ENCODE data around the gene PCDHGA8. TPM values are rescaled to one million over a fixed set of nuclear protein-coding genes. Genes with fewer than 3 reads are reported as not detected.

The PCDHGA8 gene
- total RNA-seq, 1 donor from 2014 or later: 1.0 TPM

GRCh38 chr5:141362719-141363118 lies 29.7 kb upstream of the PCDHGA8 start:
- TF ChIP-seq CTCF (conservative IDR thresholded peaks at IDR 0.05; ENCODE audit: low read depth, low read length): no peak
- DNase-seq (ENCODE audit: low read depth): no peak
- H3K4me3 ChIP-seq (ENCODE audit: low read depth, low read length): no peak overlapping the region

- DNase-seq (ENCODE audit: low read depth): no peak
- peak; percentile 17 for TF ChIP-seq CTCF (conservative IDR thresholded peaks at IDR 0.05; ENCODE audit: low read depth, low read length)
- peak within 1 kb of the TSS; percentile 4 for H3K4me3 ChIP-seq (ENCODE audit: low read depth, low read length)
Observed at GRCh38 chr5:141363952-141364660, 28.3 kb upstream of the PCDHGA8 start, which contains the start of gene PCDHGA5. Gene PCDHGA5, plus strand, starts transcription at chr5:141364162. Its CDS starts 169 bp downstream, at chr5:141364331.

- no peak for TF ChIP-seq CTCF (conservative IDR thresholded peaks at IDR 0.05; ENCODE audit: low read depth, low read length)
- H3K4me3 ChIP-seq (ENCODE audit: low read depth, low read length): no peak overlapping the region
- DNase-seq (ENCODE audit: low read depth): no peak
Observed at GRCh38 chr5:141366016-141366896, 26.2 kb upstream of the PCDHGA8 start.

- H3K4me3 ChIP-seq (ENCODE audit: low read depth, low read length): peak within 1 kb of the TSS; percentile 38
- peak; percentile 47 for TF ChIP-seq CTCF (conservative IDR thresholded peaks at IDR 0.05; ENCODE audit: low read depth, low read length)
- DNase-seq (ENCODE audit: low read depth): no peak
Observed at GRCh38 chr5:141369994-141370848, 22.2 kb upstream of the PCDHGA8 start, which contains the start of gene PCDHGB3. Gene PCDHGB3, plus strand, starts transcription at chr5:141370242. Its CDS starts 153 bp downstream, at chr5:141370395.

DNA sequence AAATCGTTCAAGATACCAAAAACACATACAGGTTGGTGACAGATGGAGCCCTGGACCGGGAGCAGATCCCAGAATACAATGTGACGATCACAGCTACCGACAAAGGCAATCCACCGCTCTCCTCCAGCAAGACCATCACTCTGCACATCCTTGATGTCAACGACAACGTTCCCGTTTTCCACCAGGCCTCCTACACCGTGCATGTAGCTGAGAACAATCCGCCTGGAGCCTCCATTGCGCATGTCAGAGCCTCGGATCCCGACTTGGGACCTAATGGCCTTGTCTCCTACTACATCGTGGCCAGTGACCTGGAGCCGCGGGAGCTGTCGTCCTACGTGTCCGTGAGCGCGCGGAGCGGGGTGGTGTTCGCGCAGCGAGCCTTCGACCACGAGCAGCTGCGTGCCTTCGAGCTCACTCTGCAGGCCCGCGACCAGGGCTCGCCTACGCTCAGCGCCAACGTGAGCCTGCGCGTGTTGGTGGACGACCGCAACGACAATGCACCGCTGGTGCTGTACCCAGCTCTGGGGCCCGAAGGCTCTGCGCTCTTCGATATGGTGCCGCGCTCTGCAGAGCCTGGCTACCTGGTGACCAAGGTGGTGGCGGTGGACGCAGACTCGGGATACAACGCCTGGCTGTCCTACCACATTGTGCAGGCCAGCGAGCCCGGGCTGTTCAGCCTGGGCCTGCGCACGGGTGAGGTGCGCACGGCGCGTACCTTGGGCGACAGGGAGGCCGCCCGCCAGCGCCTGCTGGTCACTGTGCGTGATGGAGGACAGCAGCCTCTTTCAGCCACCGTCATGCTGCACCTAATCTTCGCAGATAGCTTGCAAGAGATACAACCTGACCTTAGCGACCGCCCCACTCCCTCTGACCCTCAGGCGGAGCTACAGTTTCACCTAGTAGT lies 20.6 kb upstream of the PCDHGA8 start:
- no peak for TF ChIP-seq CTCF (conservative IDR thresholded peaks at IDR 0.05; ENCODE audit: low read depth, low read length)
- no peak overlapping the region for H3K4me3 ChIP-seq (ENCODE audit: low read depth, low read length)
- no peak for DNase-seq (ENCODE audit: low read depth)
